ENCODE data around the gene ATOH7.
"Not testable (repeated sequence)": the region's sequence is repeated elsewhere in the genome, so short reads cannot be mapped to it uniquely, and the experiment has no call there.

The ATOH7 gene

GRCh38 chr10:68235581-68235980, 3.7 kb upstream of the ATOH7 start:
- no peak for DNase-seq

DNA sequence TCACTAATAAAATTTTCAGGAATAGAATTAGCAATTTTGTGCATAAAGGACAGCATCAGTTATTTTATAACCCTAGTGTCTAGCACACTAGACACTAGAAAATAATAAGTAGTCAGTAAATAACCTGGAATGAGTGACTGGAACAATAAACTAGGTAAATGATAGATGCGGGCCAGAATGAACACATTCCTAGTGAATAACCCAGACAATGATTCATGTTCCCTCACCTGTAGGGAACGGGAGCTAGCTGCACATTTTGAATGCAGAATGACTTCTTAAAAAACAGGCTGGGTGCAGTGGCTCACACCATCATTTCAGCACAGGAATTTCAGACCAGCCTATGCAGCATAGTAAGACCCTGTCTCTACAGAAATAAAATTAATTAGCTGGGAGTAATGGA, 3.2 kb upstream of the ATOH7 start:
- DNase-seq = no peak

DNA sequence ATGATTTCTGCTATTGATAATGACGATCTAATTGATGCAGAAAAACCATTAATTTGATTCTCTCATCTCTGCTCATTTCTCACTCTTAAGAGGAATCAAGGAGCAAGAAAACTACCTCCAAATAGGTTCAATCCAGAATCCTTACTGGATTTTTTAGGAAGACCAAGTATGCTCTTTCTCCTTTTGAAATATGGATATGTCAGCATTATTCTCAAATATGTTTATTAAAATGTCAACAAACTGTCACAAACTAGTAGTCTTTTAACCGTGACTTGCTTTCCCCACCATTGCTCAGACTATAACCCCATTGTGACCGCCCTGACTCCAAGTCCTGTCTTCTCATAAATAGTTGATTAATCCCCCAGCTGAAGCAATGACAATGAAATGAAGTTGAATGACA, 1.1 kb upstream of the ATOH7 start:
- DNase-seq = no peak

DNA sequence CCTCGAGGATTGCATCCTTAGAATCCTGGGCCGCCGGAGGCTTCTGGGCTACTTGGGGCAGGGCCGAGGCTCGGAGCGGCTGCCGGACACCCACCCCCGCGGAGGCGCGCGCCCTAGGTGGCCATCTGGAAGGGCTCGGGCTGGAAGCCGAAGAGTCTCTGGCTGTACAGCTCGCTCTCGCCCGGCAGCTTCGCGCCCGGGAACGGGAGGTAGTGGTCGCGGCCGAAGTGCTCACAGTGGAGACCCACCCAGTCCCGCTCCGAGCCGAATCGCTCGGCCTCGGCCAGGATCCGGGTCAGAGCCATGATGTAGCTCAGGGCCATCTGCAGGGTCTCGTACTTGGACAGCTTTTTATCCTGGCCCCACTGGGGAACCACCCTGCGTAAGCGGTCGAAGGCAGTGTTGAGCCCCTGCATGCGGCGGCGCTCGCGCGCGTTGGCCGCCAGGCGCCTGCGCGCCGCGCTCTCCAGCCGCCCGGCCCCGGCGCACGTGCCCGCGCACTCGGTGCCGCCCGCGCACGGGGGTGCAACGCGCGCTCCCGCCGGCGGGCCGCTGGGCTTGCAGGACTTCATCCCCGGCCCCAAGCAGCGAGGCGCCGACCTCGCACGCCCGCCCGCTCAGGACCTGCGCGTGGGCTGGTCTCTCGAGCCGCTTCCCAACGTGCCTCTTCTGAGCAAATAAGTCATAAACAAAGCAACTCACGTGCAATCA, 652 bp downstream of the ATOH7 start:
- DNase-seq = peak; percentile 37

DNA sequence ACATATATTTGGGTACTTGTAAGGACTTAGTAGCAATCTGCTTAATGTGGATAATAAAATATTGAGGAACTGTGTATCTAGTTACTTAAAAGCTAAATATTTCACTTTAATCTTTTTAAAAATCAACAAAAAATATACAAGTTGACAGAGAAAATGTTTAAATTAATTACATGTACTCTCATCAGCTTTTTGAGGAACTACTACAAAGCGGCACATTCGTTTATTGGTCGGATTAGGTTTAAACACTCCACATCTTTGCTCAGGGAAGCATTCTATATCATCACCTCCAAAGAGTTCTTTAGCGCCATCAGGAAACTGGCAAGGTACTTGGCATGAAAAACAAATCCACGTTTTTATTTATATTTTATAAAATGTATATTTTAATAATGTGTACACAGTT, 1.6 kb downstream of the ATOH7 start:
- no peak for DNase-seq

GRCh38 chr10:68224810-68225209, 7.1 kb downstream of the ATOH7 start:
- DNase-seq = no peak

GRCh38 chr10:68223535-68224165, 8.3 kb downstream of the ATOH7 start:
- DNase-seq = no peak

- peak; percentile 11 for DNase-seq
Measured at GRCh38 chr10:68222391-68222790, 9.5 kb downstream of the ATOH7 start.

DNA sequence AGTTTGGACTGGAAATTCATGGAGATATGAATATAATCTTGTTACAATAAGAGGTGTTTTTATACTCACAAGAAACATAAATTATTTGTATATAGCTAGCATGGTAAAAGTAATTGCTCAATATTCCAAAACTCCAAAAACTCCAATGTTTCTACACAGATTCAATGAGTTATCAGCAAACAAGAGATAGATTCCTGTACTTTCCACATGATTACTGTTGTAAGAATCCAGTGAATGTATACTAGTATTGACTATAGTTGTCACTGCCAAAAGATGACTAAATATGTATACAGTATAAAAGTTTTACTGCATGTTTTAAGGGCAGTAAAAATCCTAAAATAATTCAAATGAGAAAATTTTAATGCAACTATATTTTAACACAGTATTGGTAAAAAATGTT, 10.7 kb downstream of the ATOH7 start:
- DNase-seq = peak; percentile 42

DNA sequence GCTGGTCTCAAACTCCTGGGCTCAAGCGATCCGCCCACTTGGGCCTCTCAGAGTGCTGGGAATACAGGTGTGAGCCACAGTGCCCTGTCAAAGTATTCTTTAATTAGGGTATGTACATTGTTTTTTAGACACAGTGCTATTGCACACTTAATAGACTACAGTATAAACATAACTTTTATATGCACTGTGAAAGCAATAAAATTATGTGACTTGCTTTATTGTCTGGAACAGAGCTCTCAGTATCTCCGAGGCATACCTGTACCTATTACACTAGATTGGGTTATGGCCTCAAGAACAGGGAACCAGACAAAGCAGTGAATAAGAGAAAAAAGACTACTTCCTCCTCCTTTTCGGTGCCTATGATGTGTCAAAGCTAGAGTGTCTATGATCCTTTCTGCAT, 13.1 kb downstream of the ATOH7 start:
- DNase-seq = no peak

DNA sequence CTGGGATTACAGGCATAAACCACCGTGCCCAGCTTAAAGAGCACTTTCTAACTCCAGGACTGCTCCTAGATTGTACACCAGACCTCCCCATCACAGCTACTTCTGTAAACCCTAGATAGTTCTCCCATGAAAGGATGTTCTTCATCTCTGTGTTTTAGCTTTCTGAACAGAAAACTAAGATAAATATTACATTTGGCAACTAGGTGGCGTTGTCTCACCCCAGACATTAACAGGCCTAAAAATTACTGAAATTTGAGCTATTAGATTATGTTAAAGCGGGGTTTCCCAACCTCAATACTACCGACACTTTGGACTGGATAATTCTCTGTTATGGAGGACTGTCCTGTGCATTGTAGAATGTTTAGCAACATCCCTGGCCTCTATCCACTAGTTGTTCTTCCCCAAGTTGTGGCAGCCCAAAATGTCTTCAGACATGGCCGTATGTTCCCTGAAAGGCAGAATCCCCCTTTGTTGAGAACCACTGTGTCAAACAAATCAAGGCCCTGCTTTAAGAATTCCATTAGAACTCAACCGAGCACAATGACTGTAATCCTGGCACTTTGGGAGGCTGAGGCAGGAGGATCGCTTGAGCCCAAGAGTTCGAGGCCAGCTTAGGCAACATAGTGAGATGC, 19.1 kb downstream of the ATOH7 start:
- DNase-seq = peak; percentile 50

DNA sequence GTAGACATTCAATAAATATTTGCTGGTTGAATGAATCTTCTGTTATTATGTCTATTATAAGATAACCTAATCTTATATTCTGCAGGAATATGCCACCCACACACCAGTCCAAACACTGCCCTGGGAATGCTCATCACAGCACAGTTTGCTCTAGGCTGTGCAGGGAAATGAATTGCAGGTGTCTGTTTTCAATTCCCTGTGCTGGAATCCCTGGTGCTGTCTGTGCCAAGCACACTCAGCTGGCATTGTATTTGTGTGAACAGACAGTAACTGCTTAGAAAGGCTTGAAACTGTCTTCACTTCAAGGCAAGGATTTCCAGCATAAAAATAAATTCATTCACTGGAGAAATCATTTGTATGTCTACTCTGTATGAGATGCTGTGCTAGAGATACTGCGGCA, 20.2 kb downstream of the ATOH7 start:
- DNase-seq = no peak

GRCh38 chr10:68208424-68209042, 23.4 kb downstream of the ATOH7 start:
- peak; percentile 69 for DNase-seq

- peak; percentile 94 for DNase-seq
Measured at GRCh38 chr10:68202960-68203353, 29.0 kb downstream of the ATOH7 start.

- no peak for DNase-seq
Measured at GRCh38 chr10:68196701-68197100, 35.2 kb downstream of the ATOH7 start.

DNA sequence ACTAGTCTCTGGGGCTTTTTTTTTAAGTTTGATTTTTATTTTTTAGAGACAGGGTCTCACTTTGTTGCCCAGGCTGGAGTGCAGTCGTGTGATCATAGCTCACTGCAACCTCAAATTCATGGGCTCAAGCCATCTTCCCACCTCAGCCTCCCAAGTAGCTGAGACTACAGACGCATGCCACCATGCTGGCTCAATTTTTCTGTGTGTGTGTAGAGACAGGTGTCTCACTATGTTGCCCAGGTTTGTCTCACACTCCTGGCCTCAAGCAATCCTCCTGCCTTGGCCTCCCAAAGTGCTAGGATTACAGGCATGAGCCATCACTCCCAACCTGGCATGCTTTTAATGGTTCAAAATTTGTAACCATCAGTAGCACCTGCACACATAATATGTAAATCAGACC, 36.1 kb downstream of the ATOH7 start:
- DNase-seq = not testable (repeated sequence)

GRCh38 chr10:68194290-68194689, 37.6 kb downstream of the ATOH7 start:
- no peak for DNase-seq

GRCh38 chr10:68192113-68192512, 39.8 kb downstream of the ATOH7 start:
- DNase-seq = no peak

DNA sequence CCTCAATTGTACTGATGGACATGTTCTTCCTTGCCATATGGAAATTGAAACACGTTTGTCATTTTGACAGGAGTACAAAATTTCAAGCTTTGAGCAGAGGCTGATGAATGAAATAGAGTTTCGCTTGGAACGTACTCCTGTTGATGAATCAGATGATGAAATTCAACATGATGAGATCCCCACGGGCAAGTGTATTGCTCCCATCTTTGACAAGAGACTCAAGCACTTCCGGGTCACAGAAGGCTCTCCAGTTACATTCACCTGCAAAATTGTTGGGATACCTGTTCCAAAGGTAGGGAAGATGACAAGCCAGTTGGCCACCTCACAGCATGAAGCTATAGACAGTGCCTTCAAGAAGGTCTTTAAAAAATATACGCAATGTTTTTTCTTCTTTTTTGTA, 43.1 kb downstream of the ATOH7 start:
- DNase-seq = no peak

GRCh38 chr10:68185085-68185484, 46.8 kb downstream of the ATOH7 start:
- DNase-seq = no peak

DNA sequence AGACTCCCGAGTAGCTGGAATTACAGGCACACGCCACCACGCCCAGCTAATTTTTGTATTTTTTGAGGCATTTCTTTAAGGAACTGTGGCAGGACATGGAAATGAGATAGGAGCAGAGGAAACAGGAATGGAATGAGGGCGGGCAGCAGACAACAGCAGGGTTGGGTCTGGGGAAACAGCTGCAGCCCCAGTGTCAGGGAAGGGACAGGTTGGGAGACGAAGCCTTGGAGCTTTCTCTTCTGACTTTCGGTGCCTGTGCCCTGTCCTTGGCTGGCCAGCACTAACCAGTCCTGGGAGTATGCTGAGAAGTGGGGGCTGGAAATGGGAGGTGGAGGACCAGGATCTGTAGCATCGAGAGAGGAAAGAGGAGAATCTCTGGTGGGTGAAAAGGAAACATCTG, 47.4 kb downstream of the ATOH7 start:
- DNase-seq = no peak

Data from inflammatory macrophage treated with lipopolysaccharide for 4 hours (primary cell).